ENCODE measurements around the gene ARMH3. TPM values are rescaled to one million over a fixed set of nuclear protein-coding genes. Genes with fewer than 3 reads are reported as not detected.

ARMH3 gene
- total RNA-seq, 4 donors from 2014 or later: 12.9 to 19.3 (median 16.2) TPM

DNA sequence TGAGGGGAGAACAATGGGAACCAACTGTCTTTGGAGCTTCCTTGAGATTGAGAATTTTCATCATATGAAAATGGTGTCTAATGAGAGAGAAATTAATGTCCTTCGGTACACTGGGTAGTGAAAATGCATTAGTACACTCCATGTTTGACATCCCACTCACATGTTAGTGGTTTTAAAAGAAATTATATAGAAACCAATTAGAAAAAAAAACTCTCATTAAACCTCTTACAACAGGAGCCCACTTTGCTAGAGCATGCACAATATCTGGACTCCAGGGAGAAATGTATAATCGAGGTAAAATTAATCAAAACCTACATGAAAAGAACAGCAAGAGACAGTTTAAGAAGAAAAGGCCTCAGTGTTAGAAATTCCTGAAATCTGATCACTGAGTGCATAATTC, 133.1 kb downstream of the ARMH3 start:
- Histone ChIP-seq H3K4me1 (peaks cover 0 to 2% (median under 1%) of the 10 kb centered on the region in 4 donors), H3K27me3 (no peaks in the 10 kb centered on the region), H3K36me3 (peaks cover 0 to 3% (median 0%) of the 10 kb centered on the region in 4 donors), H3K9me3 (no peaks in the 10 kb centered on the region), H3K4me3 (no peak overlapping the region), H3K27ac (replicated peaks in 1 of 4) (no peak overlapping the region)
- 97% methylated on average over 2 of the region's 2 CpGs for WGBS
- TF ChIP-seq, protein P1, sequence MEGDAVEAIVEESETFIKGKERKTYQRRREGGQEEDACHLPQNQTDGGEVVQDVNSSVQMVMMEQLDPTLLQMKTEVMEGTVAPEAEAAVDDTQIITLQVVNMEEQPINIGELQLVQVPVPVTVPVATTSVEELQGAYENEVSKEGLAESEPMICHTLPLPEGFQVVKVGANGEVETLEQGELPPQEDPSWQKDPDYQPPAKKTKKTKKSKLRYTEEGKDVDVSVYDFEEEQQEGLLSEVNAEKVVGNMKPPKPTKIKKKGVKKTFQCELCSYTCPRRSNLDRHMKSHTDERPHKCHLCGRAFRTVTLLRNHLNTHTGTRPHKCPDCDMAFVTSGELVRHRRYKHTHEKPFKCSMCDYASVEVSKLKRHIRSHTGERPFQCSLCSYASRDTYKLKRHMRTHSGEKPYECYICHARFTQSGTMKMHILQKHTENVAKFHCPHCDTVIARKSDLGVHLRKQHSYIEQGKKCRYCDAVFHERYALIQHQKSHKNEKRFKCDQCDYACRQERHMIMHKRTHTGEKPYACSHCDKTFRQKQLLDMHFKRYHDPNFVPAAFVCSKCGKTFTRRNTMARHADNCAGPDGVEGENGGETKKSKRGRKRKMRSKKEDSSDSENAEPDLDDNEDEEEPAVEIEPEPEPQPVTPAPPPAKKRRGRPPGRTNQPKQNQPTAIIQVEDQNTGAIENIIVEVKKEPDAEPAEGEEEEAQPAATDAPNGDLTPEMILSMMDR (IDR thresholded peaks at IDR 0.05): no peak
- TF ChIP-seq POLR2A (IDR thresholded peaks at IDR 0.05; ENCODE audit: low read depth) (no peak), POLR2AphosphoS5 (IDR thresholded peaks at IDR 0.05) (no peak), EP300 (IDR thresholded peaks at IDR 0.05) (no peak)
- intact Hi-C loops (cut with DNase I): no loop called here
- DNase-seq (ENCODE audit: extremely low spot score): no peak

- no peaks in the 10 kb centered on the region for H3K27me3 ChIP-seq
- H3K4me1 ChIP-seq: peaks cover 0 to 7% (median 4%) of the 10 kb centered on the region in 4 donors
- DNase-seq (ENCODE audit: extremely low spot score): no peak
- H3K9me3 ChIP-seq: no peaks in the 10 kb centered on the region
- peaks cover 0 to 3% (median 0%) of the 10 kb centered on the region in 4 donors for H3K36me3 ChIP-seq
- no peak overlapping the region for H3K27ac ChIP-seq (replicated peaks in 1 of 4)
- no peak overlapping the region for H3K4me3 ChIP-seq
- intact Hi-C loops (cut with DNase I): no loop called here
- TF ChIP-seq EP300 (IDR thresholded peaks at IDR 0.05) (no peak), POLR2A (IDR thresholded peaks at IDR 0.05; ENCODE audit: low read depth) (no peak), POLR2AphosphoS5 (IDR thresholded peaks at IDR 0.05) (no peak)
- TF ChIP-seq, protein P1 (IDR thresholded peaks at IDR 0.05): no peak
Observed at GRCh38 chr10:101920546-101920945, 135.4 kb downstream of the ARMH3 start.

GRCh38 chr10:101919026-101919770, 136.8 kb downstream of the ARMH3 start:
- no peak overlapping the region for H3K27ac ChIP-seq (replicated peaks in 1 of 4)

GRCh38 chr10:101912561-101913179, 143.3 kb downstream of the ARMH3 start:
- no peak for DNase-seq (ENCODE audit: extremely low spot score)
- Histone ChIP-seq H3K36me3 (peaks cover 0 to 21% (median 12%) of the 10 kb centered on the region in 4 donors), H3K27ac (replicated peaks in 1 of 4) (no peak overlapping the region), H3K9me3 (no peaks in the 10 kb centered on the region), H3K27me3 (no peaks in the 10 kb centered on the region), H3K4me1 (peaks cover 0 to 5% (median 2%) of the 10 kb centered on the region in 4 donors), H3K4me3 (no peak overlapping the region)
- 89% methylated on average over 2 of the region's 2 CpGs for WGBS
- intact Hi-C loops (cut with DNase I): no loop called here
- no peak for TF ChIP-seq EP300 (IDR thresholded peaks at IDR 0.05)
- no peak for TF ChIP-seq POLR2A (IDR thresholded peaks at IDR 0.05; ENCODE audit: low read depth)
- no peak for TF ChIP-seq POLR2AphosphoS5 (IDR thresholded peaks at IDR 0.05)
- TF ChIP-seq, protein P1 (IDR thresholded peaks at IDR 0.05): no peak

More at GRCh38 chr10:101919026-101919770, 136.8 kb downstream of the ARMH3 start:
- peaks cover 0 to 7% (median 4%) of the 10 kb centered on the region in 4 donors for H3K4me1 ChIP-seq
- WGBS: 83% methylated on average over 8 of the region's 8 CpGs
- TF ChIP-seq POLR2AphosphoS5 (IDR thresholded peaks at IDR 0.05): no peak
- no peak for TF ChIP-seq EP300 (IDR thresholded peaks at IDR 0.05)
- TF ChIP-seq POLR2A (IDR thresholded peaks at IDR 0.05; ENCODE audit: low read depth): no peak
- TF ChIP-seq, protein P1 (IDR thresholded peaks at IDR 0.05): no peak
- H3K4me3 ChIP-seq: no peak overlapping the region
- no peaks in the 10 kb centered on the region for H3K9me3 ChIP-seq
- intact Hi-C loops (cut with DNase I): no loop called here
- H3K27me3 ChIP-seq: no peaks in the 10 kb centered on the region
- DNase-seq (ENCODE audit: extremely low spot score): no peak
- H3K36me3 ChIP-seq: peaks cover 0 to 3% (median 0%) of the 10 kb centered on the region in 4 donors

All from esophagus muscularis mucosa (tissue), 4 donors.